ENCODE data around the gene IER5L.
"Not testable (repeated sequence)": the region's sequence is repeated elsewhere in the genome, so short reads cannot be mapped to it uniquely, and the experiment has no call there.

GRCh38 chr9:129189971-129190370, 11.9 kb upstream of the IER5L start:
- not testable (repeated sequence) for TF ChIP-seq POLR2A (IDR thresholded peaks at IDR 0.05; ENCODE audit: low read depth); CTCF (IDR thresholded peaks at IDR 0.05); POLR2AphosphoS5 (IDR thresholded peaks at IDR 0.05)

All from esophagus muscularis mucosa (tissue), 3 donors.